ENCODE data around the gene CTNNBIP1.
A peak's percentile ranks its signal among the peaks of the same experiment; 100 is the strongest.

CTNNBIP1 gene

DNA sequence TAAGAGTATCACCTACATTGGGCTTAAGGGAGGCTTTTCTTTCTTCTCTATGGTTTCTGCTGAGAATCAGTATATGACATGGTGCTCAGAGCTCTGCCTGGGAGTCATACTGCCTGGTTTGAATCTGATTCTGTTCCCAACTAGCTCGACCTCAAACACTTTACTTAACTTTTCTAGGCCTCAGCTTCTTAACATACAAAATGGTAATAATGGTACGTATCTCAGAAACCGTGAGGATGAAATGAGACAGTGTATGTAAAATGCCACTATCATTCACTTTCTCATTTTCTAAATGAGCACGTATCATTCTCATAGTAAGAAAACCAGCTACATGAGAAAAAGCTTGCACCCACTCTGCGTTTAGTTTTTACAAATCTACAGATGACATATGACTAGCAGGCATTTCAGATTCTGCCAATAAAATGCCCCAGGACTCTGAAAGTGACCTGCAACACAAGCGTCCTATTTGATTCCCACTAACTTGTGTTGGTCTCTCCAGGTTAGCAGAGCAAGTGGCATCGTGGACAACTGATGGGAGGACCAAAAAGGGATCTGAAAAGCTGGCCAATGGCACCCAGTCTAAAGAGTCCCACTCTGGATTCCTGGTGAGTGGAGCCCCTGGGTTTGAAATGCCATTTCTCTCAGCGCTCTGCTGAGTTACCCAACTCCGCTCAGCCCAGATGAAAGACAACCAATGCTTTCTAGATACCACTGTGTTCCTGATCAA is 6.1 kb downstream of the CTNNBIP1 start:
- no peak for DNase-seq

DNA sequence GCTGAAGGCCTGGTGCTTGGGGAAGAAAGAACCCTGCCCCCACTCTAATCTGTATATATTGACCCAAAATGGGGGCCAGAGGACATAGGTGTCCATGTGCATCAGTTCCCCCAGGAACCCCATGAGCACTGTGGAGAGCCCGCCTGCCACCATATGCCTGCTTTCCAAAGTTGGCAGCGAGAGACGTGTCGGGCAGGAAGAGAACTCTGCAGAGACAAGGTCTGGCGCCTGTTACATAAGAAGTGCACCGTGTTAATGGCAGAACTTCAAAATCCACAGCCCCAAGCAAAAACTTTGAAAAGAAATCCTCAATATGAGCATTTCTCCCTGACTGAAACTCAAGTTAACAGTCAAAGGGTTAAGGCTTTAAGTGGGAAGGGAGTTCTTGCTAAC is 8.0 kb downstream of the CTNNBIP1 start:
- no peak for DNase-seq

DNA sequence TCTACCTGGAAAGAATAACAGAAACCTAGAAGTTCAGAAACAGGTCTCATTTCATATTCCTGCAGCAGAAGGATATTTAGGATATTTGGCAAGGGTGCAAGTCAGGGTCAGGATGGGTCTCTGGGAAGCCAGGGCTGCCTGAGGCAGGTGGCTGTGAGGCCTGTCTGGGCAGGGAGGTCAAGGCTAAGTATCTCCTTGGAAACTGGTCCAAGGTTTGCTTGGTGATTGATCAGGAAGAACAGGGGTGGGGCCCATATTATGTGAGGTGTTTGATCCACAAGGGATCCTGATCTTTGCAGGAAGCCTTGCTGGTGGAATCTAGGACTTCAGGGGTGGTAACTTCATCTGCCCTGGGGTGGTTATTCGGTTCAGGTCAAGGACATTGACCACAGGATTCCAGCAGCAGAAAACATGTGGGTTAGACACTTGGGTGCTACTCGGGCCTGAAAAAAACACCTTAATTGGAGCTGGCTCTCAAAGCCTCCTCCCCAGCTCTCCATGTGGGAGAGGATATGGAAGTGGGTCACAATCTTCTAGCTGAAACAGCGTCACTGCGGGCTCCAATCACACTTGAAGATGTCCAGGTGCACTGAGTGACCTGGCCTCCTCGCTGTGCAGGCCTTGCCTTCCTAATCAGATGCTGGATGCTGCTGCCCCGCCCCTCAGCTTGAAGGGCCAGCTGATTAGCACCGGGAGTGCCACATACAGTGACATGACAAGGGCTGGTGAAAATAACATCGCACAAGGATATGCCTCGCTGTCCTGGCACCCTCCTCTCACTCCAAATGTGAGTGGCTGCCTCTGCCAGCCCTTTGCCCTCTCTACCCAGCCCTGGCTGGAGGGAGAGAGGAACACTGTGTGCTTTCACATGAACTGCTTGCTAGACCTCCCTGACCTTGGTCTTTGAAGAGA is 8.7 kb downstream of the CTNNBIP1 start:
- DNase-seq: no peak

DNA sequence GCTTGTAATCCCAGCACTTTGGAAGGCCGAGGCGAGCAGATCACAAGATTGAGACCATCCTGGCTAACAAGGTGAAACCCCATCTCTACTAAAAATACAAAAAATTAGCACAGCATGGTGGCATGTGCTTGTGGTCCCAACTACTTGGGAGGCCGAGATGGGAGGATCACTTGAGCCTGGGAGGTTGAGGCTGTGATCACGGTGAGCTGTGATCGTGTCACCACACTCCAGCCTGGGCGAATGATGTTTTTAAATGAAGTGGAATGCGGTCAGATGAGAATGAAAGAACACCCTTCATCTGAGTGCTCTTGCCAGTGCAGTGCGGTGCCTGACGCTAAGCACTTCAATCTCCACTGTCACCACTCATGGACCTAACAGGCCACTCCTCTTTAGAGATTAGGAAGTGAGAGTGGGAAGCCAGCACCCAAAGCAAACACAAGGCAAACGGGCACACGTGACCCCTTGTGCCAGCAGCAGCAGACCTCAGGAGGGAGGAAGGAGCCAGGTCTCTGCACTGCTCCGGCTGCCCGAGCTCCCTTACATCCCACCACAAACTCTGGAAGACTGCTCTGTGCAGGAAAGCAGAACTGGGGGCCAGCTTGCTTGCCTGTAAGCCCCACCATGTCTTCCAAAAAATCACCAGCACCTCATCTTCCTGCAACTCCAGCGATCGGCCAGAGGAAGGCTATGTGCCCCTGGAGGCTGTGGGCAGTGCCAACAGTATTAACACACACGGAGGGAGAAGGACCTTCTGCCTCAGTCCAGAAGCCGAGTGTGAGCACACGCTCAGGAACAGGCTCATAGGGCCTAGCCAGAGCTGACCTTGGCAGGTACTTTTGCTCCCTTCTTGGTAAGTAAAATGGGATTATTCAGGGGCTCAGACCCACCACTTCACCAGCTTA is 9.7 kb downstream of the CTNNBIP1 start:
- DNase-seq: no peak

DNA sequence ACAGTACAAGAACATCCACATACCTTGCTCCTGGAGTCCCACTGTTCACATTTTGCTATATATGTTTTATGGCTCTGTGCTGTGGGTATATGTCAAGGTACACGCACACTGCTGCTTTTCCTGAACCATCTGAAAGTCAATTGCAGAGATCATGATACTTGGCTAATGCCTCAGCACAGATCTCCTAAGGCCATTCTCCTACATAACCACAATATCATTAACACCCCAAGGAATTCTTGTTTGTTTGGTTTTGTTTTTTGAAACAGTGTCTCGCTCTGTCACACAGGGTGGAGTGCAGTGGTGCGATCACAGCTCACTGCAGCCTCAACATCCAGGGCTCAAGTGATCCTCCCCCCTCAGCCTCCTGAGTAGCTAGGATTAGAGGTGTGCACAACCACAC is 16.0 kb downstream of the CTNNBIP1 start:
- no peak for DNase-seq

DNA sequence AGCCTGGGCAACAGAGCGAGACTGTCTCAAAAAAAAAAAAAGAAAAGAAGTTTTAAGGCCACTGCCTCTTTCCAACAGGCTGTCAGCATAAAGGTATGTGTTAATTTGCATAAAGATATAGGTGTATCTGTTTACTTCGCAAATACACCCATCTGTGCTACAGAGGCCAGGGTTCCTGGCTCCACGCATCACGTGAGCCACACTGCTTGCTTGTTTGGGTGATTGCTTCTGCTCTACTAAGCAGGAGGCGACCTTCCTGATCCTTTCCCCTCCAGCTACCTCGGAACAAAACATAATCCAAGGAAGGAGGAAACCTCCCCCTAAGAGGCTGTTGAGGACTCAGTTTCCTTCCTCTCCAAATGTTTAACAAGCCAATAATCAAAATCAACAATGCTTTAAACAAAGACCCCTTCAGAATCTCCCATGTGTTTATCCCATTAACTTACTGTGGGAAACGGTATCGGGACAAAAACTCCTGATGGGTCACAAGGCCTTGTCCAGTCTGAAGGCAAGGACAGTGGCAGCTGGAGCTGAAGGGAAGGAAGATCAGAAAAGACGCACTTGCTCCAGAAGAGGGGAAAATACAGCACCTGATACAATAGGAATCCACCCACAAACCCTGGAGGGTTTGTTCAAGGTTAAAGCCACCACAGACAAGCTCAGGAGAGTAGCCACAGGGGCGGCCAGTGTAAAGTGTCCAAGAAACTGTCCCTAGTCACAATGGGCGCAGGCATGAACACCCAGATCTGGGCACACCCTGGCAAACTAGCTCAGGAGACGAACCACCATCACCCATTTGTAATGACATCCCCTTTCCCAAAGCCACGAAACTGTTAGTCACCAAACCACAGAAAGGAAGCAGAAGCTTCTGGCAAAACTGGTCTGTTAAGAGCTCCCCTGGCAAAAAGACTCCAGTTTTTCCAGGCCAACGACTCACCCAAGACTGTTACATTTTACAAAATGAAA is 17.2 kb downstream of the CTNNBIP1 start:
- peak; percentile 93 for DNase-seq

DNA sequence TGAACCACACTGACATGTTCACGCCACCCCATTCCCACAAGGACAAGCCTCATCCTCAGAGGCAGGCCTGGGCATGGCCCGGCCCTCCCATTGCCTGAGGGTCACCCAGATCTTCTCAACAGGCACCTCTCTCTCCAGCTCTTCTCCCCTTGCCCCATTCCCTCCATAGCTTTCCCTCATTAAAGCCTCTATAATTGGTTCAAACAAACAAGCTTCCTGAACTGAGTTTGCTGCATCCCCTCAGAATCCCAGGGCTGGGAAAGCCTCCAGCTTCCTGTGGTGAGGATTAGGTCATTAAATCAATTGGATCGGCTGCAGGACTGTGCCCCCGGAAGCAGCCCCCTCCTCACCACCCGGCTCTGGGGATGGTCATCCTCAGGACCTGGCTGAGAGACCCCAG is 18.9 kb downstream of the CTNNBIP1 start:
- DNase-seq: no peak

DNA sequence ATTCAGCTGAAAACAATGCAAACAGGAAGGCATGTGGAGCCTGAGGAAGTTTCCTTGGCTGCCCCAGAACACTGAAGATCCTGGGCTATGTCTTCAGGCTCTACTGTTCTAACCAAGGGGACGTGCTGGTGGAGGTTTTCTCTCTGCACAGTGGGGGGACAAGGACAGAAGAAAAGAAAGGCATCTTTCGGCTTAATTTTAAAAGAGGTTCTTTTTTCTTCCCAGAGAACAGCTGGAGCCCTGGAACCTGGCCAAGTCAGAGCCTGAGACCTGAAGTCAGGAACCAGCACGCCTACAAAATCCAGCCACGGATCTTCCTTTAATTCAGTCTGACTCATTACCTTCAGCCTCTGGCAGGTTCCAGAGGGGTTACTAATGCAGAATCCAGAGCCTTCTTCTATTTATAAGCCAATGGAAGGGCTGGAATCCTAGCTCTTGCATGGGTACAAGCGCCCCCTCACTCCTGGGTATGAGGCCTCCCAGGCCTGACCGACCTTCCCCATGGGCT is 19.8 kb downstream of the CTNNBIP1 start:
- DNase-seq: peak; percentile 83

DNA sequence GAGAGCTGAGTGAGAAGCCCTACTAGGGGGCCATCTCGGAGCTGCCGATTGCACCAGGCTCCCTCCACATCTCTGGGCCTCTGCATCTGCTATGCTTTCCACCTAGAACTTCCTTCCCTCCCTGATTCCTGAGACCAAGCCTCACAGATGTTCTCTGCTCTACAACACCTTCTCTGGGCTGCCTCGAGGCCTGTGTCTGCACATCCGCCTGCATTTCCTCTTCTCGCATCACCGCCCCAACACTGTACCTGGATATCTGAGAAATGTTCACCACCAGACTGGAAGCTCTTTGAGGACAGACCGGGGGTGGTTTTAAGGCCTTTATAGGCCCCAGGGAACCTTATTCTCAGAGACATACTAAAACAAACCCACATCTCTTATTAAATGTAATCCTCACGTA is 20.7 kb downstream of the CTNNBIP1 start:
- peak; percentile 34 for DNase-seq

DNA sequence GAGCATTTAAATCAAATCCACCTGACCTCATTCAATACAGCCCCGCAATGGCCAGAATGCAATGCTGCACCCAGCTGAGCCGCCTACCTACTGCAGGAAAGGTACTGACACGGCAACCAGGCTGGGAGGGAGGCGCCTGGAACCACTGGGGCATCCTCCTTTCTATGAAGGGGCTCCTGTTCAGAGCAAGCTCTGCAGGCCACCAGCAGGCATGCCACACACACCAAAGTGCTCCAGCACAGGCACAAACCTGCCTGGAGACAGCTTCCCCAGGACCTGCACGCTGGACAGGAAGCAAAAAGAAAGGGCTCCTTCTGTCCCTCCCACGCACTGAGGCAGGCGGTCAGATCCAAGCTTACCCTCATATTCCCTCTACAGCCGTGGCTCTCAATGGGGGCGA is 21.2 kb downstream of the CTNNBIP1 start:
- DNase-seq: no peak

DNA sequence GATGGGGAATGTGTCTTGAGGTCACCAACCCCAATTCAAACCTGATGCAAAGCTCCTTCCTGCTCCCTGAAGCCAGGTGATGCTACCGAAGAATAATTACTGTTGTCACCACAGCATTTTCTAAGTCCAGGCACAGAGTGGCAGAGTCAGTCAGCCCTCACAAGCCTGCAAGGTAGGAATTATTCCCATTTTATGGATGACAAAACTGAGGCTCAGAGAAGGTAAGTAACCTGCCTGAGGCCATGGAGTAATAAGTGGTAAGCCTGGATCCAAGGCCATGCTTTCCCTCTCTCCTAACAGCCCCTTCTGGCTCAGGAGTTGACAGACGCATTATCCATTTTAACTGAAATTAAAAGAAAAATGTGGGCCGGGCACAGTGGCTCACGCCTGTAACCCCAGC is 23.0 kb downstream of the CTNNBIP1 start:
- DNase-seq: no peak

DNA sequence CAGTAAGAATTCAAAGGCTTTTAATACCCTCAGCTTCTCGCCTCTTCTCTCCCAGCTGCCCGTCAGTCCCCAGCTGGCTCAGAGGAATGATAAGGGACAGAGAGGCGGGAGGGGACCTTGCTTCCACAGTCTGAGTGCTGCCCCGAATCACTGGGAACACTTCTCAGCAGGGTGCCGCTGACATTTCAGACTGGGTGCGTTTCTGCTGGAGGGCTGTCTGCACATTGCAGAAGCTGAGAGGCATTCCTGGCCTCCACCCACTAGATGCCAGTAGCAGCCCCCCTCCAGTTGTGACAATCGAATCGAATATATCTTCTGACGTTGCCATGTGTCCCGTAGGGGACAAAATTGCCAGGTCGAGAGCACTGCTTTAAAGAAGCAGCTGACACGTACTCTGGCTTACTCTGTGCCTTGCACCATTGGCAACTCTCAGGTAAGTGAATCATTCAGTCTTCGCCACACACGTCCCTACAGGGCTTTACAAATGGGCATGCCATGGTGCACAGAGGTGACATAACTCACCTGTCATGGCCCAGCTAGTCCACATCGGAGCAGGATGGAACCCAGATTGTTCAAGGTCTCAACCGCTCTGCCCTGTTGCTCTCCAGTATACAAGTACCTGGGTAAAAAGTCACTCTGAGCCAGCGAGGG is 23.9 kb downstream of the CTNNBIP1 start:
- DNase-seq: no peak

DNA sequence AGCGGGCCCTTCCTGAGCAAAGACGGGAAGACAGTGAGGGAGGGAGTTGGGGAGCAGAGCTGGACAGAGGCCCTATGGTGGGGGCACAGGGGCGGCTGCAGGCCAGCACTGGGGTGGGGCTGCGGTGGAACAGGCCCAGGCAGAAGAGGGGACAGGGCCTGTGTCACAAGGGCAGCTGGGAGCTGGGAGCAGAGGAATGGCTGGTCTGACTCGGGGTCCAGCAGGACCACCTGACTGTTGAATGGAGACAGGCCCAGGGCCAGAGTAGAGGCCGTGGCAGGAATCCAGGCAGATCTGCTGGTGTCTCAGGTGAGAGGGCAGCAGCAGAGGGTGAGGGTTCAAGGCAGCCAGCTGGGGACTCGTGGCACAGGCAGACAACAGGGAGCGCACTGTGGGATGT is 25.3 kb downstream of the CTNNBIP1 start:
- no peak for DNase-seq

DNA sequence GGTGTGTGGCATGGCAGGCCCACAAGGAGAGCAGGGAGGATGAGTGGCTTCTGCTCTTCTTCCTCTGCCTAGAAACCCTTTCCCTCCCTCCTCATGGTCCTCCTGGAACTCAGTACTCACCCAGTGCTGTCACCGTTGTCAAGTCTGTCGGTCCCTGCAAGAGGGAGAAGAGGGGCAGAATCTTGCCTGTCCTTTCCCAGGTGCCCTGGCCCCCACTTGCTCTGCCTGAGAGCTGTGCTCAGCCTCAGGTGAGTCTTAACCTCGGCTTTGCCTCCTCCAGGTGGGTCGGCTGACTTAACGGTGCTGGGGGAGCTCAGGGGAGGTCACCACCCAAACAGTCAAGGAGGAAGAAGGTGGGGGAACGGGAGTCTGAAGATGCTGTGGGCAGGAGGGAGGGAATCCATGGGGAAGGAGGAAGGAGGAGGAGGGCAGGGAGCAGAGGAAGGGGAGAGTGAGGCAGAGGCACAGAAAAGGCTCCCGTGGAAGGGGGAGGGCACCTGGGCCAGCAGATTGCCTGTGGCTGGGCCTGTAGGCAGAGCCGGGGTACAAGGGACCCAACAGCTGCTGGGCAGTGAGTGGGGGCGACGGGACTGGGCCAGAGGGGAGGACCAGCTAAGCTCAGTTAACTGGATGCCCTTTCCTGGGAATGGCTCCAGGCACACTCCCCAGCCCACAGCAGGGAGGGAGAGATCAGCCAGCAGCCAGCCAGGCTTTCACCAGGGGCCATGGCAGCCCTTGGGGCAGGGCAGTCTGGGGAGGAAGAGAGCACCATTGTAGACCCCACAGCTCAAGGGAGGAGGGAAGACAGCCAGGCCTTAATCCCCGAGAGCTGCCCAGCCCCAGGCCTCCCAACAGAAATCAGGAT is 26.3 kb downstream of the CTNNBIP1 start:
- DNase-seq: no peak

DNA sequence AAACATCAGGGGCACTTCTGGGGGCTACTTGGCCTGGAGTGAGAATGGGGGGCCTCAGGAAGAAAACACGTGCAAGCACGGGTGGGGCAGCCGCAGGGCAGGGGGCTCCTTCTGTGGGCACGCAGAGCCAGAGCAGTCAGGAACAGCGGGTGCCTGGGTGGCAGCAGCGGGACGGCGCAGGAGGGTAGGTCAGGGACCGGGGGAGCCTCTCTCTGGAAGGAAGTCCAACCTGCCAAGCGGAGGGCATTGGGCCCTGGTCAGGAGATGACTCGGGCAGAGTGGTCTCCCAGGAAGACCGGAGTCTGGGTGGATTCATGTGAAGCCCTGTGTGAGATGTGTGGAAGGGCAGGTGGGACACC is 27.1 kb downstream of the CTNNBIP1 start:
- DNase-seq: no peak

DNA sequence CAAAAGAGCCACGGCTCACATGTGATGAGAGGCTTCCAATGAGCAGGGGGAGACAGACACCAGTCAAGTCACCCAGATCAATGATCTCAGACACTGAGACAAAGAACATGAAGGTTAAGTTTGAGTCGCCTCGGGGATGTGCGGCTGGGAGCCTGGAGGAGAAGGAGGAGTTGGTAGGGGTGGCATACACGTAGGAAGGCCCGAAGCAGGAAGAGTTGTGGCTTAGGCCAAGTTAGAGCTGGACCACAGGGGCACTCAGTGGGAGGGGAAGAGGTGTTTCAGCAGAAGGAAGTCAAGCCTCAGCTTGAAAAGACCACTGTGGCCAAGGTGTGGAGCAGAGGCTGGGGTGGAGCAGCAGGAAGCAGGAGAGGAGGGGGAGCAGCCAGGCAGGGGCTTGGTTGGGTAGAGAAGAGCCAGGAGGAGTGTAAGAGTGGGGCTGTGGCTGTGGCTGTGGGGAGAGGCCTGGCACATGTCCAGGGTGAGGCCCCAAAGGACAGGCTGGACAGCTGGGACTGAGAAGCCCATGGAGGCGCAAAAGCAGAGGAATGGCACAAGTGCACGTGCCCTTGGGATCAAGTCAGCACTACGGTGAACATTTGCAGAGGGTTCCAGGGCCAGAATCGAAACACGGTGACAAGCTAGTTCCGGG is 27.6 kb downstream of the CTNNBIP1 start:
- no peak for DNase-seq

DNA sequence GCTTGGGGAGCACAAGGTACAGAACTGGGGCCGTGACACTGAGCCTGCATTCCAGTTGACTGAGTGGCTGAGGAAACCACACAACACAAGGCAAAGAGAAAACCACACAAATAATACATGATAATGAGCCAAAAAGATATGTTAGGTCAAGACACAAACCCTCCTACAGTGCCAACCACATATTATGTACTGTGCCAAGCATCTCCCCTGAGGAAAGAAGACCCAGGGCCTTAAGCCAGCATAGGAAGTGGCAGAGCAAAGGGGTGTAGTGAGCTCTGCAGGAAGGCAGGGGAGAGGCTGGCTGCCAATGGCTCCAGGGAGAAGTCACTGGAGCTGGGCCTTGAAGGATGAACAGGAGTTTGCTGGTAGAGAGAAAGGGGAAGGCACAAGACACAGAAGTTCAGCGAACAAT is 28.2 kb downstream of the CTNNBIP1 start:
- no peak for DNase-seq

DNA sequence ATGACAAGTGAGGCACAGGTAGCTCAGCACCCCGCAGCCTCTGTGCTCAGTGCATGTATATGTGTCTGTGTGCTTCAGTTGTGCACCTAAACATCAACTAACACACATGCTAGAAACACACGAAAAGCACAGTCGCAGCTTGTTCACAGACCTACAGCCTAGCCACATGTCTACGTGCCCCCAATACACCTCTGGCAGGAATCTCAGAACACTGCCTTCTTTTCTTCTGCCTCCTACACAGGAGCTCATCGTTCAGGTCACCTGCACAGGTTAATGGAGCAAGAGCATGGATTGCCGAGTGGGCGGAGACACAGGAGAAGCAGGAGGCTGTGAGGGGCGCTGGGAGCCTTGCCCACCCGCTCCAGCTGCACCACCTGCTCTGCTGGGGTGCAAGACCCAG is 31.7 kb downstream of the CTNNBIP1 start:
- no peak for DNase-seq

DNA sequence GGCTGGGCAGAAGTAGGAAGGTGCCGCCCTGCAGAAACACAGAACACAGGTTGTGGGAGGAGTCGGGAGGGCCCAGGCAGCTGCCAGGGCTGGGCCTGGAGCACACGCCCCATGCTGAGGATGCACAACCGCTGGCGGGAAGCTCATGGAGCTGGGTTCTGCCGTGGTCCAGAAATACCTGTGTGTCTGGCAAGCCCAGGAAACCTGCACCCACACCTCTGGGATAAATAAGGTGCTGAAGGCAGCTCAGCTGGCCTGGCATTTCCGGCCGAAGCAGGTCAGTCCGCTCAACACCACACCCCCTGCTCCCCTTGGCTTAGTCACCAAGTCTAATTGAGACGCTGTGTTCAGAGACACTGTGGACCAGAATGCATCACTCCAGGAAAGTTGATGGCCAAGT is 32.1 kb downstream of the CTNNBIP1 start:
- peak; percentile 76 for DNase-seq

DNA sequence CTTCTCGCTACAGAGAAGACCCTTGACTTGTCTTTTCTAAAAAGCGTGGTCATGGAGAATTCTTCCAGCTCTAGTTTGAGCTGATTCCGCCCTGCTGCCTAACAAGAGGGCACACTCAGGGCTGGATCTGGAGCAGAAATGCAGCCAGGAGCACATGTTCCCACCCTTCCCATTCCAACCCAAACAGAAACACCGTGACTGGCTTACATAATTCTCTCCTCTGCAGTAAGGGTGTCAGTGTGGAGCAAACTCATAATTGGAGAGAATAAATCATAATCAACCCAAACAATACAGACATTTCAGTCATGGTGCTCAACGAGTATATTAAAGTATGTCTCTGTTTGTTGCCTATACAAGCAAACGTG is 34.5 kb downstream of the CTNNBIP1 start:
- DNase-seq: no peak

Data from NCI-H2171 treated with DMSO at 0.1 percent for 48 hours (cell line).